H54 (cell line): ENCODE results near the gene KRT12.
"Not testable (repeated sequence)": the region's sequence is repeated elsewhere in the genome, so short reads cannot be mapped to it uniquely, and the experiment has no call there.

ENCODE experiments used
- DNase-seq: peaks from one replicate; pipeline ENCODE4 v3.0.0; 2011; ENCODE audit warnings: low spot score, mixed read lengths; ENCODE audit not compliant: insufficient read length
- FAIRE-seq: peaks from 3 replicates; lab custom pipeline; 2011; peaks lifted over from hg19 to GRCh38; lab: Jason Lieb, UNC
- POLR2A ChIP-seq: IDR thresholded peaks from 2 replicates; pipeline ENCODE4 v1.6.1; 2011; ENCODE audit warnings: low read depth, mild to moderate bottlenecking, low read length

Gene KRT12

DNA sequence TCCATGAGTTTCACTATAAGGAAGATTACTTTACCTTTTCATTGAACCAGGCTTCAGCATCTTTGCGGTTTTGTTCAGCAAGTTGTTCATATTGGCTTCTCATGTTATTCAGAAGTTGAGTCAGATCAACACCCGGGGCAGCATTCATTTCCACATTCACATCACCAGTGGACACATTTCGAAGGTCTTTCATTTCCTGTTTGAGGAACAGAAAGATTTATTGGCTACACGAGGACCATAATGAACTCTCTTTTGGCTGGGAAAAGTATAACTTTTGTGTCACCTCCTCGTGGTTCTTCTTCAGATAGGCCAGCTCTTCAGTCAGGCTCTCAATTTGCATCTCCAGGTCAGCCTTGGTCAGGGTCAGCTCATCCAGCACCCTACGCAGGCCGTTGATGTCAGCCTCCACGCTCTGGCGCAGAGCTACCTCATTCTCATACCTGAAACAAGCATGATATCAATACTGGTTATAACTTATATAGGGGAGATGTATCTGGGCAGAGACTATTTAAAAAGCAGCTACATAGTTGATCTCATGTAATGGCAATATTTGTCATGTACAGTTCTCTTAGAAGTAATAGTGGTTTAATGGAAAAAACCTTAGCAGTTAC lies 46.7 kb downstream of the KRT12 start:
- TF ChIP-seq POLR2A: no peak
- FAIRE-seq: peak; percentile 33
- no peak for DNase-seq

DNA sequence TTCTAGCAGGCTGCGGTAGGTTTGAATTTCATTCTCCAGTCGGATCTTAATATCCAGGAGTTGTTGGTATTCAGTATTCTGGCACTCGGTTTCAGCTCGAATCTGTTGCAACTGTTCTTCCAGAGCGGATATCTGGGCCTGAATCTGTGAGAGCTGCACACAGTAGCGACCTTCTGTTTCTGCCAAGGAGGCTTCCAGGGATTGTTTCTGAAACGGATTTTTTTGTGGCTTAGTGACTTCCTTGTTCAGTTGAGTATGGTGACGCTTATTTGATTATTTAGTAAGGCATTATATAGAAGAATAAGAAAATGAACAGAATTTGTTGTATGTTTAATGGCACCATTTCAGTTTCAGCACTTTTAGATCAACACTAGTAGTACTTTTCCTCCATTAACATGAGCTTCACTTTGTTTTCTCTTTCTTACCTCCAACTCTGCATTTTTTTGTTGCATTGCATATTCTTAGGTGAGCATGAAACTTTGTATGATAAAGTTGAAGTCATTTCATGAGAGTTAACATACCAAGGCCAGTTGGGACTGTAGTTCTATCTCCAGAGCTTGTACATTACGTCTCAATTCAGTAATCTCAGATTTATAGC lies 47.4 kb downstream of the KRT12 start:
- no peak for TF ChIP-seq POLR2A
- FAIRE-seq (peak; percentile 62), DNase-seq (no peak)

DNA sequence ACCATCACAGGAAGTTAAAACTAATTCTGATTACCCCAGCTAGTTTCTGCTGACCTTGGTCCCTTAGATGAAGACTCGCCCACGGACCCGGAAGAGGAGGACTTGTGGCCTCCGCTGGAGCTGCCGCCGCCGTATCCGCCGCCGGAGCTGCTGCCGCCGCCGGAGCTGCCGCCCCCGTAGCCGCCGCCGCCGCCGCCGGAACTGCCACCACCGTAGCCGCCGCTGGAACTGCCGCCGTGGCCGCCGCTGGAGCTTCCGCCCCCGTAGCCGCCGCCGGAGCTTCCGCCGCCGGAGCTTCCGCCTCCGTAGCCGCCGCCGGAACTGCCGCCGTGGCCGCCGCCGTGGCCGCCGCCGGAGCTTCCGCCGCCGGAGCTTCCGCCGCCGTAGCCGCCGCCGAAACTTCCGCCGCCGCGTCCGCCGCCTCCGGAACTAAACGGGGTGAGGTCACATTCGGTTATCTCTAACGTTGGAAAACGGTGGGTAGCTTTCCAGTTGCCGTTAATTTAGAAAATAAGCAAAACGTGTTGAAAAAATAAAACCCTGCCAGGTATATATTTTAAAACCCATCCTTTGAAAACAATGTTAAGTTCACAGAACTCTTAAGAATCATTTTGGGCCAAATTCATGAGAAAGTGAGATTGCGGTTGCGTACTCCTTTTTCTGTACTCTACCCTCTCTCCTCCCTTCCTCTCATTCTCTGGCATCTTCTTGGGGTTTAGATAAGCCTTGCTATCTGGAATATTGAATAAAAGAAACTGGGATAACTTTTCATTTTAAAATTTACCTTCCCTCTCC lies 48.1 kb downstream of the KRT12 start:
- no peak for FAIRE-seq
- DNase-seq: peak; percentile 45
- peak; percentile 74 for TF ChIP-seq POLR2A

DNA sequence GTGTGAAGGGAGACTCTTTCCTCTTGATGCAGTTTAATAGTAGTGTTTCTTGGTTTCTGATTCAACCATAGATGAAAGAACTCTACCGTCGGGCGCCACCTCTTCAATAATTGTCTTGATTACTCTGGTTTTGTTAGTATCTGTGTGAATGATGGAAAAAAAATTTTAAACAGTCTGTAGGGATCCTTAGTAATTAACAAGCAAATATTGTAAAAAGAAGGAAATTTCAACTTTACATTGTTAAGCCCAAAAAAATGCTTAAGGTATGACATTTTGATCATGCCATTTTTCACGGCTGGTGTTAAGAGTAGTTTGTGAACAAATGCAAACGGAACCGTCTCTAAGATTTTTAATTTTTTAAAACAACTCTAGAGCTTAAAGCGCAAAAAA lies 48.7 kb downstream of the KRT12 start:
- DNase-seq (no peak), FAIRE-seq (no peak)
- no peak for TF ChIP-seq POLR2A

DNA sequence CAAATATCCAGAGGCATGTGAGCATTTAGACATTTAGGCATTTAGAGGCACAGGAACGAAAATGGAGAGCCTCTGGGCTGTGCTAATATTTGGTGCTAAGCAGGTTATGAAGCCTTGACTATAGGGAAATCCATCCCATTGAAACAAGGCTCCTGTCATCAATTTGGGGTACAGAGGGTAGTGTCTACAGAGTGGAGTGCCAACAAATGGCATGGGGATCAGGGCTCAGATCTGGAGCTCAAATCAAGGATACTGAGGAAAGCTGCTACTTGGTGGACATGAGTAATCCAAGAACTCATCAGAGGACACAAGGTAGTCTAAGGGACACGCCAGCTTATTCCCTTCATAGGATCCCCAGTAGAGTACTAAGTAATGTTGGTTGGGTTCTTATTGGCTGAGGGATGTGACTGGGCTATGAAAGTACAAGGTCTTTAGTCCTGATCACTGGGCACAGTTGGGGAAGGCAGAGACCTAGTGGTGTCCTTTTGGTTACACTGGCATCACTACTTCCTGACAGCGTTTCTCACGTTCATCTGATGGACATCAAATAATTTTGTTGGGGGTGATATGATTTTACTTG lies 49.8 kb downstream of the KRT12 start:
- FAIRE-seq (no peak), DNase-seq (no peak)
- TF ChIP-seq POLR2A: no peak

DNA sequence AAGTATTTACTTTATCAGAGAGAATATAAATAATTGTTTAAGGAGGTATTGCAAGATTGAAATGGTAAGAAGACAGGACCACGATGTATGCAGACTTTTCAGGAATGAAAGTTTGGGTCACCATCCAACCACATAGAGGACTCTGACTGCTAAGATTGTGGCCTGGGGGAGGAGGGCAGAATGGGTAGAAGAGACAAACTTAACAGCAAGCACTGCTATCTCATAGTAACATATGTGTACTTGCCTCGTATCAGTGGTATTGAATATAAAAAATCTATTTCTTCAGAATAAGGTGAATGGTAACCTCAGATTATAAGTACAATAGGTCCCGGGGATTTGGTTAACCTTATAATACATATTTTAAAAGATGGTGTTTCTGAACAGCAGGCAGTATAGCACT lies 50.5 kb downstream of the KRT12 start:
- TF ChIP-seq POLR2A: no peak
- no peak for DNase-seq
- FAIRE-seq: no peak

DNA sequence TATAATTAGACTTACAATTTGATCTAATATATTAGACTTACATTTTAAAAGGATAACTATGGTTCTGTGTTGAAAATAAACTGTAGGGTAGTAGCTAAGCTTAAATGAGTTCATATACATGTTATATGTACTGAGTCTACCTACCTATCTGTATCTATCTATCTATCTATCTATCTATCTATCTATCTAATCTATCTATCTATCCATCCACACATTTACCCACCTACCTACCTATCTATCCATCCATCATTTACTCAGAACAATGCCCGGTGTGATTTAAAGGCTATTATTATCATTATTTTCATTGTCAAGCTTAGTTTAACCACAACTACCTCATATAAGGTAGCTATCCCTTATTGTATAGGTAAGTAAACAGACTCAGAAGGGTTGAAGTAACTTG lies 51.6 kb downstream of the KRT12 start:
- no peak for DNase-seq
- TF ChIP-seq POLR2A: no peak
- no peak for FAIRE-seq

DNA sequence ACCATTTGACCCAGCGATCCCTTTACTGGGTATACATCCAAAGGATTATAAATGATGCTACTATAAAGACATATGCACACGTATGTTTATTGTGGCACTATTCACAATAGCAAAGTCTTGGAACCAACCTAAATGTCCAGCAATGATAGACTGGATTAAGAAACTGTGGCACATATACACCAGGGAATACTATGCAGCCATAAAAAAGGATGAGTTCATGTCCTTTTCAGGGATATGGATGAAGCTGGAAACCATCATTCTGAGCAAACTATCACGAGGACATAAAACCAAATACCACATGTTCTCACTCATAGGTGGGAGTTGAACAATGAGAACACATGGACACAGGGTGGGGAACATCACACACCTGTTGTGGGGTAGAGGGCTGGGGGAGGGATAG lies 52.4 kb downstream of the KRT12 start:
- not testable (repeated sequence) for FAIRE-seq, DNase-seq

DNA sequence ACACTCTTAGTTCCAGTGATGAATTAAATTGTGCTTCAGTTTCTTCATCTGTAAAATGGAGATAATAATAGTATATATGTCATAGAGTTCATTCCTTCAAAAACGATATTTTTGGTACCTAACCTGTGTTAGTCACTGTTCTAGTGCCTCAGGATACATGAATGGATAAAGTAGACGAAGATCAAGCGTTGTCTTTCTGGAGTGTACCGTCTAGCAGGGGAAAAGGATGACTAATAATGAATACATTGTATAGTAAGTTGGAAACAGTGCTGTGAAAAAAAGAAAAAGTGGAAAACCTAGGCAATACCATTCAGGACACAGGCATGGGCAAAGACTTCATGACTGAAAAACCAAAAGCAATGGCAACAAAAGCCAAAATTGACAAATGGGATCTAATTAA lies 53.2 kb downstream of the KRT12 start:
- FAIRE-seq (peak; percentile 78), DNase-seq (no peak)
- no peak for TF ChIP-seq POLR2A

DNA sequence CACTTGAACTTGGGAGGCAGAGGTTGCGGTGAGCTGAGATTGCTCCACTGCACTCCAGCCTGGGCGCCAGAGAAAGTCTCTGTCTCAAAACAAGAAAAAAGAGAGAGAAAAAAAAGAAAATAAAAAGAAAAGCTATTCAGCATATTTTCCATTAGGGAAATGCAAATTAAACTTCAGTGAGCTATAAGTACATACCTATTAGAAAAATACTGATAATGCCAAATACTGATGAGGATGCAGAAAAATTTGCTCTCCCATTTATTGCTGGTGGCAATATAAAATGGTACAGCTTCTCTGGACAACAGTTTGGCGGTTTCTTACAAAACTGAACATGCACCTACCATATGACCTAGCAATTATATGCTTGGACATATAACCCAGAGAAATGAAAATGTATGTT lies 54.4 kb downstream of the KRT12 start:
- TF ChIP-seq POLR2A: no peak
- no peak for DNase-seq
- no peak for FAIRE-seq
